H9 (cell line): ENCODE results near the gene ACVR1. TPM values are rescaled to one million over a fixed set of nuclear protein-coding genes. Genes with fewer than 3 reads are reported as not detected.

Experiments used
- DNase-seq: peaks from one replicate; pipeline ENCODE4 v3.0.0-alpha.2; 2017
- H2AFZ ChIP-seq: one replicate; pipeline ENCODE4 v1.6.1; 2013; ENCODE audit warnings: mild to moderate bottlenecking, low read length, control low read depth, moderate library complexity
- H2AK5ac ChIP-seq: 2 replicates; pipeline ENCODE4 v1.6.1; 2013; ENCODE audit warnings: low read length, control low read depth, mixed read lengths; ENCODE audit not compliant: insufficient read length
- H2BK120ac ChIP-seq: one replicate; pipeline ENCODE4 v1.6.1; 2013; ENCODE audit warnings: low read depth, mild to moderate bottlenecking, low read length, control low read depth, inconsistent platforms; ENCODE audit not compliant: poor library complexity, severe bottlenecking
- H2BK12ac ChIP-seq: 2 replicates; pipeline ENCODE4 v1.6.1; 2013; ENCODE audit warnings: low read length, control low read depth, mixed read lengths, low read depth; ENCODE audit not compliant: insufficient read length
- H2BK15ac ChIP-seq: 2 replicates; pipeline ENCODE4 v1.6.1; 2013; ENCODE audit warnings: low read depth, low read length, control low read depth
- H2BK20ac ChIP-seq: one replicate; pipeline ENCODE4 v1.6.1; 2013; ENCODE audit warnings: low read depth, mild to moderate bottlenecking, low read length, control low read depth, inconsistent platforms; ENCODE audit not compliant: poor library complexity, severe bottlenecking
- H2BK5ac ChIP-seq: 2 replicates; pipeline ENCODE4 v1.6.1; 2013; ENCODE audit warnings: low read length, control low read depth, mixed read lengths; ENCODE audit not compliant: insufficient read length
- H3K14ac ChIP-seq: 2 replicates; pipeline ENCODE4 v1.6.1; 2013; ENCODE audit warnings: low read length, control low read depth; ENCODE audit not compliant: insufficient read depth
- H3K18ac ChIP-seq: 2 replicates; pipeline ENCODE4 v1.6.1; 2013; ENCODE audit warnings: low read depth, mild to moderate bottlenecking, mixed read lengths, low read length, control low read depth; ENCODE audit not compliant: insufficient read length
- H3K23ac ChIP-seq: 2 replicates; pipeline ENCODE4 v1.6.1; 2013; ENCODE audit warnings: low read length, control low read depth, mixed read lengths, low read depth; ENCODE audit not compliant: insufficient read length
- H3K23me2 ChIP-seq: 2 replicates; pipeline ENCODE4 v1.6.1; 2013; ENCODE audit warnings: low read depth, mild to moderate bottlenecking, mixed read lengths, low read length, control low read depth; ENCODE audit not compliant: insufficient read length, poor library complexity, severe bottlenecking
- H3K27ac ChIP-seq: 2 replicates; pipeline ENCODE4 v1.5.1; 2013; ENCODE audit warnings: low read length, control low read depth, mixed read lengths, low read depth; ENCODE audit not compliant: insufficient read length
- H3K27me3 ChIP-seq: 2 replicates; pipeline ENCODE4 v1.6.1; 2013; ENCODE audit warnings: low read length, control low read depth, inconsistent platforms; ENCODE audit not compliant: insufficient read depth
- H3K4ac ChIP-seq: 2 replicates; pipeline ENCODE4 v1.6.1; 2013; ENCODE audit warnings: low read depth, mild to moderate bottlenecking, control low read depth, inconsistent platforms, low read length, moderate library complexity
- H3K4me1 ChIP-seq: 2 replicates; pipeline ENCODE4 v1.6.1; 2013; ENCODE audit warnings: low read length, control low read depth, inconsistent platforms; ENCODE audit not compliant: insufficient read depth
- H3K4me2 ChIP-seq: 2 replicates; pipeline ENCODE4 v1.6.1; 2013; ENCODE audit warnings: low read length, control low read depth, mixed read lengths; ENCODE audit not compliant: insufficient read length, insufficient read depth
- H3K56ac ChIP-seq: 2 replicates; pipeline ENCODE4 v1.6.1; 2013; ENCODE audit warnings: low read depth, mild to moderate bottlenecking, mixed read lengths, low read length, control low read depth; ENCODE audit not compliant: insufficient read length
- H3K79me1 ChIP-seq: 2 replicates; pipeline ENCODE4 v1.6.1; 2013; ENCODE audit warnings: low read depth, mild to moderate bottlenecking, moderate library complexity, low read length, control low read depth, inconsistent platforms; ENCODE audit not compliant: insufficient read depth, poor library complexity, severe bottlenecking
- H3K79me2 ChIP-seq: 2 replicates; pipeline ENCODE4 v1.6.1; 2013; ENCODE audit warnings: low read length, control low read depth, inconsistent platforms; ENCODE audit not compliant: insufficient read depth
- H3K9ac ChIP-seq: 2 replicates; pipeline ENCODE4 v1.6.1; 2013; ENCODE audit warnings: low read length, control low read depth, mixed read lengths; ENCODE audit not compliant: insufficient read length; ENCODE audit errors: extremely low read depth
- H3K9me3 ChIP-seq: one replicate; pipeline ENCODE4 v1.6.1; 2013; ENCODE audit warnings: low read depth, low read length, inconsistent platforms; ENCODE audit not compliant: control insufficient read depth
- H3T11ph ChIP-seq: one replicate; pipeline ENCODE4 v1.6.1; 2013; ENCODE audit warnings: mild to moderate bottlenecking, low read length, control low read depth, inconsistent platforms
- H4K20me1 ChIP-seq: one replicate; pipeline ENCODE4 v1.6.1; 2013; ENCODE audit not compliant: control insufficient read depth, insufficient read length, insufficient read depth
- H4K5ac ChIP-seq: 2 replicates; pipeline ENCODE4 v1.6.1; 2013; ENCODE audit warnings: low read depth, mild to moderate bottlenecking, mixed read lengths, low read length, control low read depth; ENCODE audit not compliant: insufficient read length
- H4K8ac ChIP-seq: replicated peaks from 2 replicates; pipeline ENCODE4 v1.6.1; 2013; ENCODE audit warnings: low read length, control low read depth, mixed read lengths, low read depth; ENCODE audit not compliant: insufficient read length
- H4K91ac ChIP-seq: 2 replicates; pipeline ENCODE4 v1.6.1; 2013; ENCODE audit warnings: low read depth, mild to moderate bottlenecking, moderate library complexity, mixed read lengths, low read length, control low read depth; ENCODE audit not compliant: insufficient read length
- H3K27ac Mint-ChIP-seq, 3 experiments: 2 replicates in 2 of 3; 3 replicates in 1 of 3; pipeline ENCODE4 v1.8.0; 2020 to 2021; ENCODE audit warnings: mixed read lengths in 3 of 3, mild to moderate bottlenecking in 1 of 3, moderate library complexity in 1 of 3
- H3K27me3 Mint-ChIP-seq: 2 replicates; pipeline ENCODE4 v1.8.0; 2021; ENCODE audit warnings: low read depth, mild to moderate bottlenecking, moderate library complexity, mixed read lengths
- H3K36me3 Mint-ChIP-seq, 3 experiments: 2 replicates in 2 of 3; 3 replicates in 1 of 3; pipeline ENCODE4 v1.8.0; 2020 to 2021; ENCODE audit warnings: low read depth in 3 of 3, mixed read lengths in 3 of 3; ENCODE audit not compliant: insufficient read depth in 1 of 3
- H3K4me1 Mint-ChIP-seq, 2 experiments: 2 replicates each; pipeline ENCODE4 v1.8.0; 2020; ENCODE audit warnings: mixed read lengths in 2 of 2
- H3K4me3 Mint-ChIP-seq, 2 experiments: 2 replicates in 1 of 2; 3 replicates in 1 of 2; pipeline ENCODE4 v1.8.0; 2020 to 2021; ENCODE audit warnings: mild to moderate bottlenecking in 2 of 2, mixed read lengths in 2 of 2, moderate library complexity in 1 of 2
- H3K9me3 Mint-ChIP-seq, 2 experiments: 2 replicates in 1 of 2; 3 replicates in 1 of 2; pipeline ENCODE4 v1.8.0; 2020; ENCODE audit warnings: mild to moderate bottlenecking in 2 of 2, mixed read lengths in 2 of 2, moderate library complexity in 1 of 2
- WGBS: extraction: QIAGEN DNeasy Blood & Tissue Kit; methylation state at CpG from one replicate; pipeline ENCODE4 v1.1.7; 2013; ENCODE audit warnings: missing lambda C conversion rate, low lambda C conversion rate, mixed read lengths; ENCODE audit not compliant: insufficient read length; ENCODE audit errors: extremely low coverage; 5-methylcytosine and 5-hydroxymethylcytosine counted together
- total RNA-seq: library from RNA; stranded (reverse); gene quantifications from 2 replicates; pipeline ENCODE4 v1.2.1, GENCODE V29; 2021
- TF ChIP-seq, protein P1 (sequence below): fragments of 200-600 bp; sonication (generic); conservative IDR thresholded peaks from 3 replicates; pipeline ENCODE4 v1.8.0; 2021; ENCODE audit warnings: antibody characterized with exemption, mild to moderate bottlenecking

ACVR1 gene
- total RNA-seq, 1 experiment from 2014 or later = 21.2 TPM

DNA sequence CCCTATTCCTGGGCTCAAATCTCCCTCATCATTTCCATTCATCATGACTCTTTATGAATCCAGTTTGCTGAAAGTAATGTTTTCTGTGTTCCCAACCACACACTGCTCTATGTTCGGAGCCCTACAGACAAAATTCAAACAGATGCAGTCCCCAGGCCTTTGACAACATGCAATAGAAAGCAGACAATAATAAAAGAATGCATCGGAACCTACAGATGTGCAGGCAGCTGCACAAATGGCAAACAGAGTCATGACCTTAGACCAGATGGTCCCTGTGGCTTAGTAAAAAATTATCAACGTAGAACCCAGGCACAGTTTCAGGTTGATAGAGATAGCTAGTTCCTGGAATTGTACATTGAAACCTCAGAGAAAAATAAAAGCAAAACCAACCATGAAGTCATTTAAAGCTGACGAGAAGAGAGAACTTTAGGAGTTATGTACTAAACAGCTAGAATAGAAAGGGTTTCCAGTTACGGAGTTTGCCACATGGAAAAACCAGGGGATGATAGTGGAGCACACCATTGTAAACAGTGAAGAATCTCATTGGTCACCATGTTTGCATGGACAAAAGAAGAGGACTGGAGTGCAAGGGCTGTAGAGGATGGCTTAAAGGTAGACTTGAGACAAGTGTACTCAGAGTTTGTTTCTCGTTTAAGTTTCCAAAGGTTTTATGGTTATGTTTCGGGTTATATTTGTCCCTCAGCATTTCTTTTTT, 23.2 kb upstream of the ACVR1 start:
- no peaks in the 10 kb centered on the region for H4K20me1 ChIP-seq
- H2AFZ ChIP-seq = no peak overlapping the region
- Mint-ChIP-seq H3K4me1 (peaks cover 18 to 31% of the 10 kb centered on the region in 2 experiments), H3K9me3 (no peaks in the 10 kb centered on the region), H3K4me3 (no peak overlapping the region), H3K36me3 (no peaks in the 10 kb centered on the region), H3K27me3 (no peaks in the 10 kb centered on the region), H3K27ac (no peak overlapping the region; a peak in 1 of 7 replicates)
- H3K23me2 ChIP-seq = no peaks in the 10 kb centered on the region
- no peak overlapping the region for H3K23ac ChIP-seq
- no peak overlapping the region for H3K56ac ChIP-seq
- H4K5ac ChIP-seq = no peak overlapping the region
- no peaks in the 10 kb centered on the region for H3K79me1 ChIP-seq
- H2BK120ac ChIP-seq = no peak overlapping the region
- H3K14ac ChIP-seq = no peak overlapping the region
- no CpG with 5 or more reads among the region's 7 CpGs for WGBS
- H2BK5ac ChIP-seq = no peak overlapping the region
- TF ChIP-seq, protein P1, sequence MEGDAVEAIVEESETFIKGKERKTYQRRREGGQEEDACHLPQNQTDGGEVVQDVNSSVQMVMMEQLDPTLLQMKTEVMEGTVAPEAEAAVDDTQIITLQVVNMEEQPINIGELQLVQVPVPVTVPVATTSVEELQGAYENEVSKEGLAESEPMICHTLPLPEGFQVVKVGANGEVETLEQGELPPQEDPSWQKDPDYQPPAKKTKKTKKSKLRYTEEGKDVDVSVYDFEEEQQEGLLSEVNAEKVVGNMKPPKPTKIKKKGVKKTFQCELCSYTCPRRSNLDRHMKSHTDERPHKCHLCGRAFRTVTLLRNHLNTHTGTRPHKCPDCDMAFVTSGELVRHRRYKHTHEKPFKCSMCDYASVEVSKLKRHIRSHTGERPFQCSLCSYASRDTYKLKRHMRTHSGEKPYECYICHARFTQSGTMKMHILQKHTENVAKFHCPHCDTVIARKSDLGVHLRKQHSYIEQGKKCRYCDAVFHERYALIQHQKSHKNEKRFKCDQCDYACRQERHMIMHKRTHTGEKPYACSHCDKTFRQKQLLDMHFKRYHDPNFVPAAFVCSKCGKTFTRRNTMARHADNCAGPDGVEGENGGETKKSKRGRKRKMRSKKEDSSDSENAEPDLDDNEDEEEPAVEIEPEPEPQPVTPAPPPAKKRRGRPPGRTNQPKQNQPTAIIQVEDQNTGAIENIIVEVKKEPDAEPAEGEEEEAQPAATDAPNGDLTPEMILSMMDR = no peak
- no peak overlapping the region for H3T11ph ChIP-seq
- H2BK20ac ChIP-seq = no peak overlapping the region
- H2BK15ac ChIP-seq = no peak overlapping the region
- H3K4ac ChIP-seq = no peak overlapping the region
- no peak for DNase-seq
- no peak overlapping the region for H3K18ac ChIP-seq
- no peak overlapping the region for H3K27ac ChIP-seq
- no peak overlapping the region for H2AK5ac ChIP-seq
- H2BK12ac ChIP-seq = no peak overlapping the region
- no peaks in the 10 kb centered on the region for H3K4me1 ChIP-seq
- no peak overlapping the region for H4K91ac ChIP-seq
- no peak overlapping the region for H3K9ac ChIP-seq
- no peaks in the 10 kb centered on the region for H3K9me3 ChIP-seq
- no peaks in the 10 kb centered on the region for H3K27me3 ChIP-seq
- no peak overlapping the region for H4K8ac ChIP-seq
- H3K79me2 ChIP-seq = no peaks in the 10 kb centered on the region
- H3K4me2 ChIP-seq = no peak overlapping the region
